Erythroblast (primary cell): ENCODE data around the gene GCH1.

Experiments
- GATA1 ChIP-seq: IDR thresholded peaks from 2 replicates; pipeline ENCODE4 v1.6.1; 2011; ENCODE audit warnings: low read depth, mild to moderate bottlenecking, control low read depth, low read length, moderate library complexity
- POLR2A ChIP-seq: IDR thresholded peaks from 2 replicates; pipeline ENCODE4 v1.6.1; 2011; ENCODE audit warnings: mild to moderate bottlenecking, low read length

DNA sequence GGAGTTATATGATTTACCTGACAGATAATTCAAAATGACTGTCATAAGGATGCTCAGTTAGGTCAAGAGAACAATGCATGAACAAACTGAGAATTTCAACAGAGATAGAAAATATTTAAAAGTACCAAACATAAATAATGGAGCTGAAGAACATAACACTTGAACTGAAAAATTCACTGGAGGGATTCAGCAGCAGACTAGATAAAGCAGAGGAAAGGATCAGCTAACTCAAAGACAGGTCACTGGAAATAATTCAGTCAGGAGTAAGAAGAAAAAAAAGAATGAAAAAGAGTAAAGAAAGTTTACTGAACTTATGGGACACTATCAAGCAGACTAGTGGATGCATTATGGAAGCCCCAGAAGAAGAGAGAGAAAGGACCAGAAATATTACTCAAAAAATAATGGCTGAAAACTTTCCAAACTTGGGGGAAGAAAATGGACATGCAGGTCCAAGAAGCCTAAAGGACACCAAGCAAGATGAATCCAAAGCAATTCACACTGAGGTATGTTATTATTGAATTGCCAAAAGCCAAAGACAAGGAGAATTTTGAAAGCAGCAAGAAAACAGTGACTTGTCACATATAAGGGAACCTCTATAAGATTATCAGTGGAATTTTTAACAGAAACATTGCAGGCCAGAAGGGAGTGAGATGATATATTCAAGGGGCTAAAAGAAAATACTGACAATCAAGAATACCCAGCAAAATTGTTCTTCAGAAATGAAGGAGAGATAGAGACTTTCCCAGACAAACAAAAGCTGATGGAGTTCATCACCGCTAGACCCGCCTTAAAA lies 78.7 kb downstream of the GCH1 start:
- TF ChIP-seq POLR2A (no peak), GATA1 (no peak)
